ENCODE measurements around the gene CFAP97.
"Not testable (repeated sequence)": the region's sequence is repeated elsewhere in the genome, so short reads cannot be mapped to it uniquely, and the experiment has no call there.

Gene CFAP97

DNA sequence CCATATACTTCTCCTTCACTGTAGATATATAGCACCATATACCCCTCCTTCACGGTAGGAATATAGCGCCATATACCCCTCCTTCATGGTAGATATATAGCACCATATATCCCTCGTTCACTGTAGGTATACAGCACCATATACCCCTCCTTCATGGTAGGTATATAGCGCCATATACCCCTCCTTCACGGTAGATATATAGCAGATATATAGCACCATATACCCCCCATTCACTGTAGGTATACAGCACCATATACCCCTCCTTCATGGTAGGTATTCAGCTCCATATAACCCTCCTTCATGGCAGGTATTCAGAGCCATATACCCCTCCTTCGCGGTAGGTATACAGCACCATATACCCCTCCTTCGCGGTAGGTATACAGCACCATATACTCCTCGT, 18.1 kb upstream of the CFAP97 start:
- DNase-seq = no peak

DNA sequence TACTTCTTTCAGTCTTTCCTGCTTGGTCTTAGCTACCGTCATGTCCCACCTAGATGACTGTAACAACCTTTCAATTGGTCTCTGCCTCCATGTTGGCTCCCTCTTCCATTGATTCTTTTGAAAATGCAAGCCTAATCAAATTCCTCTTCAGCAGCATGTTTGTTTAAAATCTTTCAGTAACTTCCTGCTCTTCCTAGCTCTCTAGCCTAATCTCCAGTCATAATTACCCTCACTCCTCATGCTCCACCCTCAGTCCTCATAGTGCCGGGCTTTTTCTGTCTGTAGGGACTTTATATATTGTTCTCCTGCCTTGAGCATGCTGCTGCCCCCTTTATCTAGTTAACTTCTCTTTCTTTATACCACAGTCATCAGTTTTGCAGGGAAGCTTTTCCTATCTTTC, 17.7 kb upstream of the CFAP97 start:
- no peak for DNase-seq

GRCh38 chr4:185219551-185220344, 15.9 kb upstream of the CFAP97 start:
- no peak for DNase-seq

DNA sequence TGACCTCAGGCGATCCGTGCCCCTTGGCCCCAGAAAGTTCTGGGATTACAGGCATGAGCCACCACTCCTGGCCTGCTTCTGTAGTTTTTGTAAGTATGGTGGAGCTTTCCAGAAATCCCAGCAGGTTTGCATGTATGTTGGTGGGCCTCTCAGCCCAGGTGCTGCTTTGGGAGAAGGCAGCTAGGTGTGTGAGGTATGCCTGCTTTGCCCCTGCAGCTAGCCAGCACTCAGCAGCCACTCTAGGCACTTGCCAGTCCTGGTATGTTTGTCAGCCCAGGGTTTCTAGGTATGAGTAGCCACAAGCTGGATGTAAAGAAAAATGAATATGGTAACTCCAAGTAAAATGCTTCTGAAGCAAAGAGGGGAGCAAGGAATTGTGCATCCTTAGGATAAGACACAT, 14.5 kb upstream of the CFAP97 start:
- DNase-seq = no peak

- DNase-seq = no peak
These were observed 13.7 kb upstream of the CFAP97 start for GRCh38 chr4:185217408-185217975.

GRCh38 chr4:185215261-185215660, 11.5 kb upstream of the CFAP97 start:
- no peak for DNase-seq

DNA sequence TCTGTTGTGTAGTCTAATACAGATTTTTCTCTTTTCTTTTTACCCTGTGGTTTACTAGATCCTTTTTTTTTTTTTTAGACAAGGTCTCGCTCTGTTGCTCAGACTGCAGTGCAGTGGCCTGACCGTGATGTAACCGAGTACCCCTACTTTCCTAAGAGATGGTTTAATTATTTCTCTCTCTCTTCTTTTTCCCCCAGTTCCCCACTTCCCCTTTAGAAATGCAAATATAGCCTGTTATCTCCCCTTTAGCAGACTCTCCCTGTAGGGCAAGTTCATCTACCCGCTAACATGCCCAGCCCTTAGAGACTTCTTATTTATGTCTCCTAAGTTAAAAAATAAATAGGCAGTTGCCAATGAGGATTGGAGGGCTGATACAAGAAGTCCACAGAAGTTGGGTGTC, 10.1 kb upstream of the CFAP97 start:
- no peak for DNase-seq

DNA sequence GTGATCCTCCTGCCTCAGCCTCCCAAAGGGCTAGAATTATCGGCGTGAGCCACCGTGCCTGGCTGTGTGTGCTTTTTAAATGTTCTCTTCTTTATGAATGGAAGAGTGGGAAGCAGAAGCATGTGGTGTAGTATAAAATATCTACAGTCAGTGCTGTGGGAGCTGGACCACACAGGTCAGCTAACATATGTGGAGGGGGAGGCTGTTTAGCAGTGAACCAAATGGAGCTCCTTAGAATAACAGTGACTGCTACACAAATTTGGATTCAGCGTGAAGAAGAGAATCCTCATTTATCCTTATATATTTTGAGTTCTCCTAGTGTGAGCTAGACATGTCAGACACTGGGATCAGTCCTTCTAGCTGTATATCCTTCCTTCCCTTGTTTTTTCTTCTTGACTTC, 8.8 kb upstream of the CFAP97 start:
- DNase-seq = no peak

DNA sequence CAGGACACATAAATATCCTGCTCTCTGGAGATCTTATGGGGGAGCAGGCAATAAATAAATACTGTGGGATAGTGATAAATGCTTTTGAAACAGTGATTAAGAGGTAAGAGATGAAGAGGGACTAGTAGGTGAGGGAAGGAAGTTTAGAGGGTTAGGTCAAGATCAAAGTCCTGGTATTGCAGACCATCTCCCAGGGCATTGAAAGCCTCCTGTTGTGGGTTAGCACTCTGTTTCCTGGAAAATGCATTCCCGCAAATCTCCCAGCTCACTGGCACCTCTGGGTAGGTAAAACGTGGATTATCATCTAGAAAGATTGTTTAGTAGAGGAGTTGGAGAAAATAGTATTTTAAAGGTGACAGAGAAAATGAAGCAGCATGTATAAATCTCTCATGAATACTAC, 7.8 kb upstream of the CFAP97 start:
- DNase-seq = no peak

DNA sequence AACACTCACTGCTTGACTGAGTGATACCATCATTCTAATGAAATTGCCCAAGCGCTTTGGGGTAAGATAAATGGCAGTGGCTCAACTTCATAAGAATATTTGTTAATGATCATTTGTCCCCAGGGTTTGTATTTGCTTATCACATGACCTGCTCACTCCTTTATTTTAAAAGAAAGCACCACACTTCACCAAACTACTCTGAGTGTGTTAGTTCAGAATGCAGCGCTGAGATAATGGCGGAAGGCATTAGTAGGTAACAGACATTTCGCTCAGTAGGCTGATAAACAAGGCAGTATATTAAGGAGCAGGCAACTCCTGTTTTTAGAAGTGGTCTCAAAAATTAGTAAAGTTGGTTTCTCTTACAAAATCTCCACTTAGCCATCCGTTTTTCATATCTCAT, 7.2 kb upstream of the CFAP97 start:
- DNase-seq = no peak

DNA sequence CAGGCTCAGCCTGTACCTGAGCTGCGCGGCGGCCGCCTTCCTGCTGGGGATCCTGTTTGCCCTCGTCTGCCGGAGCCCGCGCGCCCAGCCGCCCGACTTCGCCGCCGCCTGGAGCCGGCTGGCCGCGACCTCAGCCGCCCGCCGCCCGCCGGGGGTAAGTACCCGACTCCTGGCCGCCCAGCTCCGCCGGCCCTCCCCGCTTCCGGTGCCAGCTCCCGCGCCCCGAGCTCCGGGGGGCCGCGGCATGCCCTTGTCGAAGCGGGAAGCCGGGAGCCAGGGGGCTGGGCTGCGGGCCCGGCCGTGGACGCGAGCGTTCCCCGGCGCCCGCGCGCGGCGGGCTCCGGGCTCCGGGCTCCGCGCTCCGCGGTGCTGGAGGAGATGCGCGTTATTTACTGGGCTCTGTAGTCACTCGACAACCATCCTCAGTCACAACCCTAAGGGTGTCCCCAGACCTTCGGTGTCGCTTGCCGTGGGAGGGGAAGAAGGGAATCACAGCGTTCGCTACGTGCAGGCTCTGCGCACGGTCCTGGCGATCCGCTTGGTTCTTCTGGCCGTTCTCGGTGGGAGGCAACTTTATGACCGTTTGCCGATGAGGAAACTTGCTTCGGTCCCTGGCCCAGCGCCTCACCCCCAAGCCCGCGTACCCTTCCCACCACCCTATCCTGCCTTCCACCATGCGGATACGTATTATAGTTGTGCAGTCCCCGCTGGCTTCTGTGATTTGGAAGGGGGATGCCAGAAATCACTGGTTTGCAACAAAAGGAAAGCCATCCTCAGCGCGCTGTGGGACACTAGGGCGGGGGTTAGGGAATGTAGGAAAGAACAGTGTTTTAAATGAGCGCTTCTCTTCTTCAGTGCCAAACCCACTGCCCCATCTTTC, 6.5 kb upstream of the CFAP97 start:
- peak; percentile 50 for DNase-seq

DNA sequence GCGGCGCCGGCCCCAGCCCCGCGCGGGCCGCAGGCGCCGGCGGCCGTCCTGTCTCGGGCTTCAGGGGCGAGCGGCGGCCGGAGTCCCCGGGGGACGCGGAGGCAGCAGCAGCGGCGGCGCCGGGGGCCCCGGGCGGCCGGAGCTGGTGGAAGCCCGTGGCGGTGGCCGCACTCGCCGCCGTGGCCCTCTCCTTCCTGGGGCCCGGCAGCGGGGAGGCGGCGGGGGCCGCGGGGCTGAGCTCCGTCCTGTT, 6.0 kb upstream of the CFAP97 start:
- not testable (repeated sequence) for DNase-seq

GRCh38 chr4:185209031-185209851, 5.4 kb upstream of the CFAP97 start, which contains the start of gene SNX25:
TSS of gene SNX25 (plus strand) at chr4:185209598. CDS start at chr4:185209827, 229 bp downstream.
- DNase-seq = peak; percentile 84

DNA sequence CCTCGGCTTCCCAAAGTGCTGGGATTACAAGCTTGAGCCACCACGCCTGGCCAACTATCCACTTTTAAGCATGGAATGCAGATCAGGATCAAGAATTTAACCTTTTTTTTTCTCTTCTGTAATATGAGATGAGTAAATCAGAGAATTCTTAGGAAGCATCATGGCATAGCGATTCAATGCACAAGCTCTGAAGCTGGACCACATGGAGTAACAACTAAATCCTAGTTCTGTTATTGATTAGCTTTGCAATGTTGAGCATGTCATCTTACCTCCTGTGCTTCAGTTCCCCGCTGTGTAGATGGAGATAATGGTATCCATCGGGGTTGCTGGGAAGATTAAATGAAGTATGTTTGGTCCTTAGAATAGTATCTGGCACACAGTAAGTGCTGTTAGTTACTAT, 3.7 kb upstream of the CFAP97 start:
- no peak for DNase-seq

DNA sequence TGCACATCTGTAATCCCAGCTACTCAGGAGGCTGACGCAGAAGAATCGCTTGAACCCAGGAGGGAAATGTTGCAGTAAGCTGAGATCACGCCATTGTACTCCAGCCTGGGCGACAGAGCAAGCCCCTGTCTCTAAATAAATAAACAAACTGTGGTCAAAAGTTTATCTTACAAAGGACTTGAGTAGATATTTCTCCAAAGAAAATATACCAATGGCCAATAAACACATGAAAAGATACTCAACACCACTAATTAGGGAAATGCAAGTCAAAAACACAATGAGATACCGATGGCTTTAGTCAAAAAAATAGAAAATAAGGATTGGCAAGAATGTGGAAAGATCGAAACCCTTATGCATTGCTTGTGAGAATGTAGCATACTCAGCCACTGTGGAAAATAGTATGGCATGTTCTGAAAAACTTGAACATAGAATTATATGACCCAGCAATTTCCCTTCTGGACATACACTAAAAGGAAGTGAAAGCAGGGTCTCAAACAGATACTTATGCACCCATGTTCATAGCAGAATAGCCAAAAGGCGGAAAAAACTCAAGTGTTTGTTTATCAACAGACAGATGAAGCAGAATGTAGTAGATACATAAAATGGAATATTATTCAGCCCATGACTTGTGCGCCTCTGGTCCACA, 2.0 kb upstream of the CFAP97 start:
- DNase-seq = no peak

GRCh38 chr4:185205073-185205472, 1.3 kb upstream of the CFAP97 start:
- not testable (repeated sequence) for DNase-seq

GRCh38 chr4:185204238-185204910, 574 bp upstream of the CFAP97 start:
- no peak for DNase-seq

DNA sequence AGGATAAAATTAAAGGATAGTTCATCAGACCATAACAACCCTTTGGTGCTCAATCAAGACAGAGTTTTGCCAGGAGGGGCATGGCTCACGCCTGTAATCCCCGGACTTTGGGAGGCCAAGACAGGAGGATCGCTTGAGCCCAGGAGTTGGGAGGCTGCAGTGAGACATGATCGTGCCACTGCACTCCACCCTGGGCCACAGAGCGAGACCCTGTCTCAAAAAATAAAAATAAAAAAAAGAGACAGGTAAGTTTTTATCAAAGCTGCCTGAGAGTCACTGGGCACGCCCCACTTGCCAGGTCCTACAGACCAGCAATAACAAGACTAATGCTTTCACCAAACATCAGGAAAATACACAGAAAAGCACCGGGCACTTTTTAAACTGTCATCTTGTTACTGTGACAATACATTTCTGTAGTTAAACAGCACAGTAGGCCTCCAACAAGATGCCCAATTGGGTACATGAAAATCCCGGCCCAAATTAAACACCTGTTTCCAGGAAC, 765 bp downstream of the CFAP97 start:
- DNase-seq = no peak

DNA sequence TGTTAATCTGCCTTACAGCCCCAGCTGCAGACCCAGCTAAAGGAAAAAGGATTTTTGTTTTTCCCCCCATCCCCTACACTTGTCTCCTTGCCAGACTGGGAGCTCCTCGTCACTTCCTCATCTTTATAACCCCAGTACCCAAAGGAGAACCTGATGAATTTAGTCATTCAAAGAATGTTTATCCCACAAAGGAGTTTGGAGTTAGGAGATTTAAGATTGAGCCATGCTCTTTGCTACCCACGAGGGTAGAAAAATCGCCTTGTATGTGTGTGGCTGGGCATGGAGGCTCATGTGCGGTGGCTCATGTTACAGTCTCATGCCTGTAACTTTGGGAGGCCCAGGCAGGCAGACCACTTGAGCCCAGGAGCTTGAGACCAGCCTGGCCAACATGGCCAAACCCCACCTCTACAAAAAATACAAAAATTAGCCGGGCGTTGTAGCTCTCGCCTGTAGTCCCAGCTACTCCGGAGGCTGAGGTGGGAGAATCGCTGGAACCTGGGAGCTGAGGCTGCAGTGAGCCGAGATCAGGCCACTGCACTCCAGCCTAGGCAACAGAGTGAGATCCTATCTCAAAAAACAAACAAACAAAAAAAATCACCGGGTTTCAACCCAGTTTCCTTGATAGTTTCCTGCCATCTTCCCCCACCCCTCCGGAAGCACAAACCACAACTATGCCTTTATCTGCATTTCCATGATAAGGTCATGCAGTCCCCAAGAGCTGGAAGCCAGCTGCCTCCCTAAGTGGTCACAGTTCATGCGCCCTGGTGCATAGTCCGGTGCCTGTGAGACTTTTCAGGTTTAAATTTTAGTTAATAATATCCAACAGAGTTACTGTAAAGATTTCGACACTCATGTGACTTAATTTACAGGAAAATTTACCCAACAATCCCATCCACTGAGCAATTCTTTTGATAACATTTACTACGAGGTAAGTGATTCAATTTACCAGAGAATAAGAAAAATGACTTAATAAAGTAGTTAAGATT, 1.5 kb downstream of the CFAP97 start:
- DNase-seq = no peak

GRCh38 chr4:185198189-185198588, 5.6 kb downstream of the CFAP97 start:
- DNase-seq = not testable (repeated sequence)

Data from activated gamma-delta T cell (primary cell).